Activated CD8-positive, alpha-beta memory T cell treated with anti-CD3 and anti-CD28 coated beads for 1 hour (primary cell): Measurements from ENCODE around the gene TMEM19.
"Not testable (repeated sequence)": the region's sequence is repeated elsewhere in the genome, so short reads cannot be mapped to it uniquely, and the experiment has no call there.

Source experiments
- DNase-seq, 2 donors: peaks; one replicate each; pipeline ENCODE4 v3.0.0-alpha.2; 2020; ENCODE audit warnings: low read depth in 1 of 2; ENCODE audit errors: extremely low read depth in 1 of 2

The TMEM19 gene

GRCh38 chr12:71664411-71665089 lies 21.3 kb upstream of the TMEM19 start:
- no peak for DNase-seq

GRCh38 chr12:71665090-71665463 lies 20.8 kb upstream of the TMEM19 start:
- DNase-seq, result no peak

DNA sequence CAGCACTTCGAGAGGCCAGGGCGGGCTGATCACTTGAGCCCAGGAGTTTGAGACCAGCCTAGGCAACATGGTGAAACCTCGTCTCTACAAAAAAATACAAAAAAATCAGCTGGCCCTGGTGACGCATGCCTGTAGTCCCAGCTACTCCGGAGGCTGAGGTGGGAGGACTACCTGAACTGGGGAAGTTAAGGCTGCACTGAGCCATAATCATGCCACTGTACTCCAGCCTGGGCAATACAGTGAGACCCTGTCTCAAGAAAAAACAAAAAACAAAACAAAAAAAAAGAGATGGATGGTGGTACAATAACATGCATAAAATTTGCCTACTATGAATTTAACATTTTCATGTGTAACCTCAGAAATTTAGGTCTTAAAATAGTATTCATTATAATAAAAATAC lies 19.6 kb upstream of the TMEM19 start:
- no peak for DNase-seq

- DNase-seq, result no peak
Observed at GRCh38 chr12:71671311-71671710, 14.6 kb upstream of the TMEM19 start.

GRCh38 chr12:71671816-71672215 lies 14.1 kb upstream of the TMEM19 start:
- DNase-seq, result no peak

GRCh38 chr12:71682466-71682865 lies 3.4 kb upstream of the TMEM19 start:
- DNase-seq, result no peak

DNA sequence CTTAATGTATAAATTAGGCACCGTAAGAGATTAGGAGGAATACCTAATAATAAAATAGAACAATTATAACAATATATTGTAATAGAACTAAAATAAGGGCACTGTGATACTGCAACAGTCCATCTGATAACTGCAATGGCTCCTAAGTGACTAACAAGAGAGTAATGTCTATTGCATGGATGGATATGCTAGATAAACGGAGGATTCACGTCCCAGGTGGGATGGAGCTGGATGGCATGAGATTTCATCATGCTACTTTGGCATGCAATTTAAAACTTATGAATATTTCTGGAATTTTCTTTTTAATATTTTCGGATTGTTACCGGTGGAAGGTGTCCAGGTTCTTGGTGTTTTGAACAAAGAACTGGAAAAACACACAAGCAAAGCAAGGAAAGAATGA lies 2.2 kb upstream of the TMEM19 start:
- no peak for DNase-seq

GRCh38 chr12:71684081-71684480 lies 1.8 kb upstream of the TMEM19 start:
- DNase-seq, result no peak

DNA sequence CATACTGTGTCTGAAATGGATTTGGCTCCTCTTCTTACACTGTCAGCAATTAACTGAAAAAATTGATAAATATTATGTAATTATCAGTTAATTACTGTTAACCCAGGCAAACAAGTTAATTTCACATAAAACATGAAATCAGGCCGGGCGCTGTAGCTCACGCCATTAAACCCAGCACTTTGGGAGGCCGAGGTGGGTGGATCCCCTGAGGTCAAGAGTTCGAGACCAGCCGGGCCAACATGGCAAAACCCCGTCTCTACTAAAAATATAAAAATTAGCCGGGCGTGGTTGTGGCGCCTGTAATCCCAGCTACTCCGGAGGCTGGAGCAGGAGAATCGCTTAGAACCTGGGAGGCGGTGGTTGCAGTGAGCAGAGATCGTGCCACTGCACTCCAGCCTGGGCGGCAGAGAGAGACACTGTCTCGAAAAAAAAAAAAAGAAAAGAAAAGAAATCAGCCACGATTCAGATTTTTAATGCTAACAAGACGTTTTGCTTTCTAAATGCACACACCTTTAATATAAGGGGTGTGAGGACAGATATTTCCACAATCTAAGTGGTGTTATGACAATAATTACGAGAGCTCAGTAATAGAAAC lies 473 bp upstream of the TMEM19 start:
- DNase-seq, result no peak

DNA sequence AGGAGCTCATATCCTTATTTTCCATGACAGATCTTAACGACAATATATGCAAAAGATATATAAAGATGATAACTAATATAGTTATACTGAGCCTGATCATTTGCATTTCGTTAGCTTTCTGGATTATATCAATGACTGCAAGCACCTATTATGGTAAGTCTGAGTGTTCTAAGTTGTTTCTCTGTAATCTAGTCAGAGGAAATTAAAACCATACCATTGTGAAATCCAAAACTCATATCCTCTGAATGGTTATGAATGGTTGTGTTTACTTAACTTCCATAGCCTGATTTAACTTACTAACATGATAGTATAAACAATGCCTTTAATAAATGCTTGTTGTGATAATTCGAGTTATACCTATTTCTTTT lies 760 bp downstream of the TMEM19 start:
- no peak for DNase-seq

DNA sequence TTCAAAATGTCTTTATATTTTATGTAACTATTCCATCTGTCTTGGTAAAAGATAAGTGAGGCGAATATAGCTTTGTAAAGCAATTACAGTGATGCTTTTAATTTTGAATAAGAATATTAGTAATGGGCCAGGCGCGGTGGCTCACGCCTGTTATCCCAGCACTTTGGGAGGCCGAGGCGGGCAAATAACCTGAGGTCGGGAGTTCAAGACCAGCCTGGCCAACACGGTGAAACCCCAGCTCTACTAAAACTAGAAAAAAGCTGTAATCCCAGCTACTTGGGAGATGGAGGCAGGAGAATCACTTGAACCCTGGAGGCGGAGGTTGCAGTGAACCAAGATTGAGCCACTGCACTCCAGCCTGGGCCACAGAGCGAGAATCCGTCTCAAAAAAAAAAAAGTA lies 1.3 kb downstream of the TMEM19 start:
- not testable (repeated sequence) for DNase-seq

DNA sequence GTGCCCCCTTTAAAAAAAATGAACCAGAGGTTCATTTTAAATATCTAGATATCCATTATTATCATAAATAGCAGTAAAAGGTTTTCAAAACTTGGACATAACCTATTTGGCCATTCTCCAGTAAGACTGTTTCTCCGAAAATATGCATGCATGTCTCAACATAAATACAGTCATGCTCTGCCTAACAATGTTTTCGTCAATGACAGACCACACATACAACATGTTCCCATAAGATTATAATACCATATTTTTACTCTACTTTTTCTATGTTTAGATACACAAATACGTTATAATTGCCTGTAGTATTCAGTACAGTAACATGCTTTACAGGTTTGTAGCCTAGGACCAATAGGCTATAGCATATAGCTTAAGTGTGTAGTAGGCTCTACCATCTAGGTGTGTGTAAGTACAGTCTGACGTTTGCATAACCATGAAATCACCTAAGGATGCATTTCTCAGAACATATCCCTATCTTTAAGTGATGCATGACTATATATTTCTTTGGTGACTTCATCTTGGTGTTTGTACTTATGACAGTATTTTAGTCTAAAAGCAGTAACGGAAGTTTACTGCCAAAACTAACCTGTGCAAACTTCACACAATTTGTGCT lies 3.2 kb downstream of the TMEM19 start:
- no peak for DNase-seq

GRCh38 chr12:71691504-71692129 lies 5.7 kb downstream of the TMEM19 start:
- no peak for DNase-seq

DNA sequence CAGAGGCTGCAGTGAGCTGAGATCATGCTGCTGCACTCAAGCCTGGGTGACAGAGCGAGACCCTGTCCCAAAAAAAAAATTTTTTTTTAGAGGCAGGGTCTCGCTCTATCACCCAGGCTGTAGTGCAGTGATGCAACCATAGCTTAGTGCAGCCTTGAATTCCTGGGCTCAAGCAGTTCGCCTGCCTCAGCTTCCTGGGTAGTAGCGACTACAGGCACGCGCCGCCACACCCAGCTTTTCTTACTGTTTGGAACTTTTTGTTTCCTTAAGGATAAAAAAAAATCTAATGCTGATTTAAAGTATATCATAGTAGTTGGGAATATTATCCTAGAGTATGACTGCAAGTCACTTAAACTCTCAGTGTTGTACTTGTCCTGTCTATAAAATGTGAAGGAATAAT lies 7.2 kb downstream of the TMEM19 start:
- DNase-seq, result no peak

DNA sequence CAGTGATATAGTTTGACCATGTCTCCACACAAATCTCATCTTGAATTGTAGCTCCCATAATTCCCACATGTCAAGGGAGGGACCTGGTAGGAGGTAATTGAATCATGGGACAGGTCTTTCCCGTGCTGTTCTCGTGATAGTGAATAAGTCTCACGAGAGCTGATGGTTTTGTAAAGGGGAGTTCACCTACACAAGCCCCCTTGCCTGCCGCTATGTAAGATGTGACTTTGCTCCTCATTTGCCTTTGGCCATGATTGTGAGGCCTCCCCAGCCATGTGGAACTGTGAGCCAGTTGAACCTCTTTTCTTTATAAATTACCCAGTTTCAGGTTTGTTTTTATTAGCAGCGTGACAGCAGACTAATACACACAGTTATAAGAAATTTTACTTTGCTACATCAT lies 7.8 kb downstream of the TMEM19 start:
- not testable (repeated sequence) for DNase-seq

DNA sequence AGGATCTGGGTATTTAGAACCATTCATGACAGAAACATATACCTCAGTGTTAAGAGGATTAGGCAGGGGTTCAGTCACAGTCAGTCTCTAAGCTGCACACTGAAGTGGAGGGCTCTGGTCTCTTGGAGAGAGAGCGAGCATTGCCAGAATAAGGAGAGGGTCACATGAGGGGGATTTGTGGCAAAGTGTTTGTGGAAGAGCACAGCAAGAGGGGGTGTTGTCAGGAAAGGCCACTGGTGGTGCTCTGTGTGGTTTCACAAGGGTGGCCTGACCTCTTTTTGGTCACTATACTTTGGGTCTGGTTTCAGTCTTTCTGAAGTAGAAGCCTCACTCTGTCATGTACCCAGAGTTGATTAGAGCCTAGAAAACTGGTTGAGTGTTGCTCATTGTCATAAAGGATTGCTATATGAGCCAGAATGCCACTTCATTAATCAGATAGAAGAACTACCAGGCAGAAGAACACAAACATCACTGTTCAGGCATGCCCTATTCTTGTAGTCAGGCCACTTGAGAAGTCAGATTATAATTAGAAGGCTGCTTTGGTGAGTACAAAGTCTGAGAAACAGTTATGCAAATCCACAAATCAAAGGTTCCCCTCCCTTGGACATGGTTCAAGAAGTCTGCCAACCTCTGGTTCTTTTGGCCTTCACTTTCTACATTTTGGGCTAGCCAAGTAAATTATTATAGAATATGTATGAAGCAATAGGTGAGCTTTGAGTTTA lies 8.4 kb downstream of the TMEM19 start:
- no peak for DNase-seq

- DNase-seq, result no peak
Observed at GRCh38 chr12:71695782-71696181, 9.9 kb downstream of the TMEM19 start.

- not testable (repeated sequence) for DNase-seq
Observed at GRCh38 chr12:71702181-71702580, 16.3 kb downstream of the TMEM19 start.

DNA sequence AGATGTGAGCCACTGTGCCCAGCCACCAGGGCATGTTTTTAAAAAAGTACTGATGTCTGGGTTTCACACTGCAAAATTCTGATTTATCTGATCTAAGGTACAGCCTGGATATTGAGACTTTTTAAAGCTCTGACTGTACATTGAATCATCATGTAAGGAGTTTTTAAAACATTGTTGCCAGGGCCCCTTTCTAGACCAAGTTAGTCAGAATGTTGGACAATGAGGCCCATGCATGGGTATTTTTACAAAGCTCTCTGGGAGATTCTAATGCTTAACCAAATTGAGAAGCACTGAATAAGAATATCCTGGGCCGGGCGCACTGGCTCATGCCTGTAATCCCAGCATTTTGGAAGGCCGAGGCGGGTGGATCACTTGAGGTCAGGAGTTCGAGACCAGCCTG lies 16.7 kb downstream of the TMEM19 start:
- no peak for DNase-seq

DNA sequence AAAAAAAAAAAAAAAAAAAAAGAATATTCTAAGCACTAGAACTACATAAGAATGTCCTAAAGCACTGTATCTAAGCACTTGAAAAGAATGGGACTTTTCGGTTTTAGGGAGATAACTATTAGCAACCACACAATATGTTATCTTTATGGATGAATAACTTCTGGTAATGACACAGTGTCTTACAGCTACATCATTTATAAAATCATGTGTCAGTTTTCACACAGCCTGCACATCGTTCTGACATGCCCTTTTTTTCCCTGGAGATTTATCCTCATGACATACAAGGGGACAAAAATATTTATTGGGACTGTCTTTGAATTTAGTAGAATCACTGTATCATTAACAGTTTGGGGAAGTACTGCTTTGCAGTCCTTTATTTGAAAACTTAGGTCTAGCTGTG lies 17.3 kb downstream of the TMEM19 start:
- DNase-seq, result no peak

- DNase-seq, result no peak
Observed at GRCh38 chr12:71704920-71705319, 19.0 kb downstream of the TMEM19 start.

- no peak for DNase-seq
Observed at GRCh38 chr12:71708658-71709057, 22.8 kb downstream of the TMEM19 start.
